ENCODE results near the gene SGMS1.
A peak's percentile ranks its signal among the peaks of the same experiment; 100 is the strongest.
"Not testable (repeated sequence)": the region's sequence is repeated elsewhere in the genome, so short reads cannot be mapped to it uniquely, and the experiment has no call there.

SGMS1 gene

DNA sequence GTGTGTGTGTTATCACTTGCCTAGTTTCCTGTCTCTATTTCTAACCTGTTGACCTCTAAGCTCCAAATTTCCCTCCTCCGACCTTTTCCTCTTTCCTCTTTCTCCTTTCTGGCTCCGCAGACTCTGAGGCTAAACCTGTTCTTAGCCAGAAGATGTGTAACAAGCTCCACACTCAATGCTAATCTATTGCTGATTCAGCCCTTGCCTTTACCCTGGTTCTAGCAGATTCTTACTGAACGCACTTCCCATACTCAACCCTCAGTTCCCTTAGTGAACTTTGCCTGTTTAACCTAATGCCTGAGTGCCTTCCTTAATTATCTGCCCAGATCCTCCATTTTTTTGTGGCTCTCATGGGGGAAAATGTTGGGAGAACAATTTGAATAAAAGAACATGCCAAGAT is 30.0 kb upstream of the SGMS1 start:
- H3K4me3 ChIP-seq (ENCODE audit: control insufficient read depth, low read depth, low read length): no peak overlapping the region
- DNase-seq (ENCODE audit: low read depth): peak; percentile 25
- TF ChIP-seq, protein P1, sequence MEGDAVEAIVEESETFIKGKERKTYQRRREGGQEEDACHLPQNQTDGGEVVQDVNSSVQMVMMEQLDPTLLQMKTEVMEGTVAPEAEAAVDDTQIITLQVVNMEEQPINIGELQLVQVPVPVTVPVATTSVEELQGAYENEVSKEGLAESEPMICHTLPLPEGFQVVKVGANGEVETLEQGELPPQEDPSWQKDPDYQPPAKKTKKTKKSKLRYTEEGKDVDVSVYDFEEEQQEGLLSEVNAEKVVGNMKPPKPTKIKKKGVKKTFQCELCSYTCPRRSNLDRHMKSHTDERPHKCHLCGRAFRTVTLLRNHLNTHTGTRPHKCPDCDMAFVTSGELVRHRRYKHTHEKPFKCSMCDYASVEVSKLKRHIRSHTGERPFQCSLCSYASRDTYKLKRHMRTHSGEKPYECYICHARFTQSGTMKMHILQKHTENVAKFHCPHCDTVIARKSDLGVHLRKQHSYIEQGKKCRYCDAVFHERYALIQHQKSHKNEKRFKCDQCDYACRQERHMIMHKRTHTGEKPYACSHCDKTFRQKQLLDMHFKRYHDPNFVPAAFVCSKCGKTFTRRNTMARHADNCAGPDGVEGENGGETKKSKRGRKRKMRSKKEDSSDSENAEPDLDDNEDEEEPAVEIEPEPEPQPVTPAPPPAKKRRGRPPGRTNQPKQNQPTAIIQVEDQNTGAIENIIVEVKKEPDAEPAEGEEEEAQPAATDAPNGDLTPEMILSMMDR (conservative IDR thresholded peaks at IDR 0.05; ENCODE audit: control insufficient read depth, insufficient read depth, low read depth, low read length): no peak

DNA sequence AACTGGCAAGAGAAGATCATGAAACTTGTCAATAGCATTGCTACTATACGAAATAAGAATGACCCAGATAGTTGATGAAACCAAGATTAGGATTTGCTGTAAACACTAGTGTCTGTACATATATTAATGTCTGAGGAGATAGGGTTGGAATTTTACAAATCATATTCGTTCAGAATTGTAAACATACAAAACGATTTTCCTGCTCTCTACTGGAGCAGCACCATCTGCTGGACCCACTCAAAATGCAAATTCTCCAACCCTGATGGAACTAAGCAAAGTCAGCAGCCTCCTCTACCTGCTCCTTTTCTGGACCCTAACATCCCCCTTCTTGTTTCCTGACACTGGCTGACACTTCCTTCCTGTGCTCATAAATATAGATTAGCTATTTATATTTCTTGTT is 29.4 kb upstream of the SGMS1 start:
- DNase-seq (ENCODE audit: low read depth): peak; percentile 38
- TF ChIP-seq, protein P1 (conservative IDR thresholded peaks at IDR 0.05; ENCODE audit: control insufficient read depth, insufficient read depth, low read depth, low read length): peak; percentile 61
- no peak overlapping the region for H3K4me3 ChIP-seq (ENCODE audit: control insufficient read depth, low read depth, low read length)

DNA sequence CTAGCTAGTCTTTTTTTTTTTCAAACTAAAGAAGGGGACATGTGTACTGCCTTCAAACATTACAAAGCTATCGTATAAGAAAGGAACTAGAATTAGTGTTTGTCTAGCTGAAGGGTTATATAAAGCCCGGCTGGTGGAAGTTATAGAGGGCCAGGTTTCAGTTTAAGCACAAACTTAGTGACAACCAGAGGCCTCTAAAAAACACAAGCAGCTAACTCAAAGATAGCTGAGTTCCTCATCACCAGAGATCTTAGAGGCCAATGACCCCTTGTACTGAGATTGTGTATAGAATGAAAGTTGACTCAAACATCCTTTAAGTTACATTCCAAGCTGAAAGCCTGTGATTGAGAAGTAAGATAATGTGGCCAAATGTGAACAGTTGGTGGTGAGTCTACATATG is 28.1 kb upstream of the SGMS1 start:
- TF ChIP-seq, protein P1 (conservative IDR thresholded peaks at IDR 0.05; ENCODE audit: control insufficient read depth, insufficient read depth, low read depth, low read length): no peak
- H3K4me3 ChIP-seq (ENCODE audit: control insufficient read depth, low read depth, low read length): no peak overlapping the region
- DNase-seq (ENCODE audit: low read depth): no peak

DNA sequence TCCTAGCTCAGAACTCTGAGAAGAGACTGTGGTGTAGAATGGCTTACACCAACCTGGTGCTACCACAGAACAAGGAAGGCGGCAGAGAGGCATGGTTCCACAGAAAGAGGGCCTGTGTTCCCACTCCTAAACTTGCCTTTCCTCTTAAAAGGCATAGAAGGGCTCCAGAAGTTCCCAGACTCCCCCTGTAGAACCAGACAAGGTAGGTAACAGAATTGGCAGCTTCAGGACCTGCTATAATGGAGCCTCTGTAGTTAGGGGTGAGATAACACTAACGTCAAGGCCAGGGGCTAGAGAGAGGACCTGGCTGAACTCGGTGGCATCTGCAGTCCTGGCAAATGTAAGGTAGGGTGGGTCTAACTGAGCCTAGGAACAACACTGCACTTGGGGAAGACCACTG is 26.7 kb upstream of the SGMS1 start:
- TF ChIP-seq, protein P1 (conservative IDR thresholded peaks at IDR 0.05; ENCODE audit: control insufficient read depth, insufficient read depth, low read depth, low read length): no peak
- H3K4me3 ChIP-seq (ENCODE audit: control insufficient read depth, low read depth, low read length): no peak overlapping the region
- no peak for DNase-seq (ENCODE audit: low read depth)

DNA sequence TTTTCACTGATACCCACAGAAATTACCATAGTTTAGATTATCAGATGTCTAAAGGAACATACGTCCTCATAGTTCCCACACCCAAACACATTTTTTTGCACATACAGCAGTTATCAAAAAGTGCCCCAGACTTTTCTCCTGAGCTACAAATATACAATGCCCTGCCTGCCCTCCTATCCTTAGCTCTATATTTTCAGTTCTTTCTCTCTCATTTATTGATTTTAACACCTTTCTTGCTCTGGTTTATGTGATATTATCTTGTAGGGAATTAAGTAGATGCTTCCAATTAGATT is 25.1 kb upstream of the SGMS1 start:
- DNase-seq (ENCODE audit: low read depth): no peak
- TF ChIP-seq, protein P1 (conservative IDR thresholded peaks at IDR 0.05; ENCODE audit: control insufficient read depth, insufficient read depth, low read depth, low read length): no peak
- H3K4me3 ChIP-seq (ENCODE audit: control insufficient read depth, low read depth, low read length): no peak overlapping the region

DNA sequence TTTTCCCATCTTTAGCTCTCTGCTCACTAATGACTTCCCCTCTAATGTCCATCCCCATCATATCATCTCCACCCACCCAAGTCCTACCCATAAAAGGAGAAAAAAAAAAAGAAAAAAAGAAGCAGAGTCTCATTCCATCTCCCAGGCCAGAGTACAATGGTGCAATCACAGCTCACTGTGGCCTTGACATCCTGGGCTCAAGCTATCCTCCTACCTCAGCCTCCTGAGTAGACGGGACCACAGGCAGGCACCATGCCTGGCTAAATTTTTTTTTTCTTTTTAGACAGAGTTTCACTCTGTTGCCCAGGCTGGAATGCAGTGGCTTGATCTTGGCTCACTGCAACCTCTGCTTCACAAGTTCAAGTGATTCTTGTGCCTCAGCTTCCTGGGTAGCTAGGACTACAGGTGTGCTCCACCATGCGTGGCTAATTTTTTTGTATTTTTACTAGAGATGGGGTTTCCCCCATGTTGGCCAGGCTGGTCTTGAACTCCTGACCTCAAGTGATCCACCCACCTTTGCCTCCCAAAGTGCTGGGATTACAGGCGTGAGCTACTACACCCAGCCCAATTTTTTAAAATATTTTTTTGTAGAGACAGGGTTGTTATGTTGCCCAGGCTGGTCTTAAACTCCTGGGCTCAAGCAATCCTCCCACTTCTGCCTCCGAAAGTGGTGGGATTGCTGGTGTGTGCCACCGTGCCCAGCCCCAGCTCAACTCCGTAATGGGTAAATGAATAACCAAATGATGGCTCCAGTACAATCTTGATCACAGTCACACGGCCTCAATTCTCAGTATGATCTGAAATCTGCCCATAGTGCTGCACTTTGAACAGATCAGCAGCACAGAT is 24.6 kb upstream of the SGMS1 start:
- no peak for DNase-seq (ENCODE audit: low read depth)
- no peak overlapping the region for H3K4me3 ChIP-seq (ENCODE audit: control insufficient read depth, low read depth, low read length)
- TF ChIP-seq, protein P1 (conservative IDR thresholded peaks at IDR 0.05; ENCODE audit: control insufficient read depth, insufficient read depth, low read depth, low read length): no peak

DNA sequence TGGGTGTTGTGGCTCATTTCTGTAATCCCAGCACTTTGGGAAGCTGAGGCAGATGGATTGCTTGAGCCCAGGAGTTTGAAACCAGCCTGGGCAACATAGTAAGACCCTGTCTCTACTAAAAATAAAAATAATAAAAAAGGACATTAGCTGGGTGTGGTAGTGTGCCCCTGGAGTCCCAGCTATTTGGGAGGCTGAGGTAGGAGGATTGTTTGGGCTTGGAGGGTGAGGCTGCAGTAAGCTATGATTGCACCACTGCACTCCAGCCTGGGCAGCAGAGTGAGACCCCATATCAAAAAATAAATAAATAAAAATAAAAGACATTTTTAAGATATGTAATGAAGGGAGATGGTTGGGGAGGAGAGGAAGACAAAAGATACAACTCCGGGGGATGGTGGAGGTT is 23.6 kb upstream of the SGMS1 start:
- DNase-seq (ENCODE audit: low read depth): not testable (repeated sequence)

More for the DNA sequence above, 23.6 kb upstream of the SGMS1 start:
- not testable (repeated sequence) for H3K4me3 ChIP-seq (ENCODE audit: control insufficient read depth, low read depth, low read length)

Data from fibroblast of mammary gland (primary cell).